PC-9 (cell line): ENCODE data around the gene GRAP2. TPM values are rescaled to one million over a fixed set of nuclear protein-coding genes. Genes with fewer than 3 reads are reported as not detected.

ENCODE experiments used
- BruUV-seq: library from RNA; stranded (reverse); fragments of 400-500 nt; replicated peaks from 2 replicates; lab custom pipeline; 2021; lab: Mats Ljungman, UMichigan
- CTCF ChIA-PET: fragments of 300-600 bp; sonication (Branson Sonifier 250); formaldehyde crosslinking; loops from one replicate; lab custom pipeline; 2022; ENCODE audit warnings: antibody characterized with exemption; lab: Charles Lee
- POLR2A ChIA-PET: fragments of 300-600 bp; sonication (Branson Sonifier 250); formaldehyde crosslinking; loops from one replicate; lab custom pipeline; 2022; ENCODE audit warnings: antibody characterized with exemption; ENCODE audit not compliant: unreplicated experiment; lab: Charles Lee
- DNase-seq, 2 experiments: peaks; one replicate each; pipeline versions ENCODE4 v3.0.0 to v3.0.0-alpha.2; 2015 to 2022; ENCODE audit warnings: mixed read lengths in 1 of 2
- H2AFZ ChIP-seq: fragments of 200-600 bp; sonication (generic); 2 replicates; pipeline ENCODE4 v1.8.1; 2017; ENCODE audit warnings: antibody characterized with exemption
- H3F3A ChIP-seq: fragments of 200-600 bp; sonication (generic); 2 replicates; pipeline ENCODE4 v1.8.1; 2017; ENCODE audit warnings: antibody characterized with exemption, mild to moderate bottlenecking, low read depth; ENCODE audit not compliant: insufficient read depth
- H3K27ac ChIP-seq: fragments of 200-600 bp; sonication (generic); 2 replicates; pipeline ENCODE4 v1.6.1; 2016; ENCODE audit warnings: mixed run types
- H3K27me3 ChIP-seq: fragments of 200-600 bp; sonication (generic); 2 replicates; pipeline ENCODE4 v1.6.1; 2016; ENCODE audit warnings: low read depth, mixed run types; ENCODE audit not compliant: insufficient read depth
- H3K36me3 ChIP-seq: fragments of 200-600 bp; sonication (generic); 2 replicates; pipeline ENCODE4 v1.6.1; 2016; ENCODE audit warnings: low read depth, mixed run types
- H3K4me1 ChIP-seq: fragments of 200-600 bp; sonication (generic); replicated peaks from 2 replicates; pipeline ENCODE4 v1.6.1; 2016; ENCODE audit warnings: mixed run types; ENCODE audit not compliant: insufficient read depth
- H3K4me2 ChIP-seq: fragments of 200-600 bp; sonication (generic); 2 replicates; pipeline ENCODE4 v1.6.1; 2017; ENCODE audit warnings: mixed run types
- H3K4me3 ChIP-seq: fragments of 200-600 bp; sonication (generic); 2 replicates; pipeline ENCODE4 v1.6.1; 2016; ENCODE audit warnings: mixed run types
- H3K79me2 ChIP-seq: fragments of 200-600 bp; sonication (generic); 2 replicates; pipeline ENCODE4 v1.6.1; 2017; ENCODE audit warnings: low read depth, mixed run types
- H3K9me2 ChIP-seq: fragments of 200-600 bp; sonication (generic); 2 replicates; pipeline ENCODE4 v1.8.1; 2017; ENCODE audit warnings: mild to moderate bottlenecking; ENCODE audit not compliant: insufficient read depth
- H3K9me3 ChIP-seq: fragments of 200-600 bp; sonication (generic); 2 replicates; pipeline ENCODE4 v1.8.1; 2016; ENCODE audit warnings: low read depth; ENCODE audit not compliant: insufficient read depth
- H4K20me1 ChIP-seq: fragments of 200-600 bp; sonication (generic); 2 replicates; pipeline ENCODE4 v1.8.1; 2017; ENCODE audit not compliant: insufficient read depth
- EZH2 ChIP-seq: fragments of 200-600 bp; sonication (generic); IDR thresholded peaks from 2 replicates; pipeline ENCODE4 v1.8.0; 2017; ENCODE audit warnings: antibody characterized with exemption, low read depth
- intact Hi-C: fragments of 100-400 bp; cut with micrococcal nuclease; formaldehyde crosslinking; loops from one replicate; pipeline ENCODE4 v1.10.0; 2022; ENCODE audit not compliant: unreplicated experiment
- total RNA-seq: library from RNA; stranded (reverse); gene quantifications from 2 replicates; pipeline ENCODE4 v1.2.3, GENCODE V29; 2021
- TF ChIP-seq, protein P1 (sequence below): fragments of 200-600 bp; sonication (generic); conservative IDR thresholded peaks from 2 replicates; pipeline ENCODE4 v1.6.1; 2017; ENCODE audit warnings: mixed run types, antibody characterized with exemption, mild to moderate bottlenecking, moderate library complexity

GRAP2 gene
- total RNA-seq, 1 experiment from 2014 or later = not detected

DNA sequence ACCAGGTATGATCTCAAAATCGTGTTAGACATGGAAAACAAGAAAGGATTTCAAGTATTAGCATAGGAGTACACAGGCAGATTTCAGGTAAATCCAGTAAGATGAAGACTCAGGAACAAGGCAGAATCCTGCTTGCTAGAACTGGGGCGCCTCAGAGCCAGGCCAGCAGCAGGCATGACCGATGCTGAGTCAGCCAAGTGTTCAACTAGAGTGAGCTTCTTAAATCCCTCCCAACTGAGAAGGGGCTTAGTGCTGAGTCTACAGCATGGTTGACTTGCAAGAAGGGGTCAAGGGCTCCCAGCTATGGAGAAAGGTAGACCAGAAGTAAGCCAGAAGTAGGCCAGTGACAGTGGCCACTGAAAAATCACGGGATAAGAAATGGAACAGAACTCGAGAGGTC, 12.4 kb downstream of the GRAP2 start:
- intact Hi-C loops = no loop called here
- TF ChIP-seq, protein P1, sequence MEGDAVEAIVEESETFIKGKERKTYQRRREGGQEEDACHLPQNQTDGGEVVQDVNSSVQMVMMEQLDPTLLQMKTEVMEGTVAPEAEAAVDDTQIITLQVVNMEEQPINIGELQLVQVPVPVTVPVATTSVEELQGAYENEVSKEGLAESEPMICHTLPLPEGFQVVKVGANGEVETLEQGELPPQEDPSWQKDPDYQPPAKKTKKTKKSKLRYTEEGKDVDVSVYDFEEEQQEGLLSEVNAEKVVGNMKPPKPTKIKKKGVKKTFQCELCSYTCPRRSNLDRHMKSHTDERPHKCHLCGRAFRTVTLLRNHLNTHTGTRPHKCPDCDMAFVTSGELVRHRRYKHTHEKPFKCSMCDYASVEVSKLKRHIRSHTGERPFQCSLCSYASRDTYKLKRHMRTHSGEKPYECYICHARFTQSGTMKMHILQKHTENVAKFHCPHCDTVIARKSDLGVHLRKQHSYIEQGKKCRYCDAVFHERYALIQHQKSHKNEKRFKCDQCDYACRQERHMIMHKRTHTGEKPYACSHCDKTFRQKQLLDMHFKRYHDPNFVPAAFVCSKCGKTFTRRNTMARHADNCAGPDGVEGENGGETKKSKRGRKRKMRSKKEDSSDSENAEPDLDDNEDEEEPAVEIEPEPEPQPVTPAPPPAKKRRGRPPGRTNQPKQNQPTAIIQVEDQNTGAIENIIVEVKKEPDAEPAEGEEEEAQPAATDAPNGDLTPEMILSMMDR = no peak
- TF ChIP-seq EZH2 = no peak
- Histone ChIP-seq H3K36me3 (no peaks in the 10 kb centered on the region), H3K4me3 (no peak overlapping the region), H4K20me1 (no peaks in the 10 kb centered on the region), H3K4me1 (no peaks in the 10 kb centered on the region), H3K9me2 (no peaks in the 10 kb centered on the region), H2AFZ (no peak overlapping the region), H3K9me3 (no peaks in the 10 kb centered on the region), H3K27me3 (peaks cover 90% of the 10 kb centered on the region), H3F3A (no peaks in the 10 kb centered on the region), H3K79me2 (no peaks in the 10 kb centered on the region), H3K4me2 (no peak overlapping the region), H3K27ac (no peak overlapping the region)
- BruUV-seq = no TSS peak
- ChIA-PET POLR2A (no interaction called here), CTCF (interaction anchor here (0.6 kb wide), 1 partner anchor 30 kb away, joined by 3 read pairs; no protein-coding TSS in a partner anchor)
- DNase-seq = no peak

DNA sequence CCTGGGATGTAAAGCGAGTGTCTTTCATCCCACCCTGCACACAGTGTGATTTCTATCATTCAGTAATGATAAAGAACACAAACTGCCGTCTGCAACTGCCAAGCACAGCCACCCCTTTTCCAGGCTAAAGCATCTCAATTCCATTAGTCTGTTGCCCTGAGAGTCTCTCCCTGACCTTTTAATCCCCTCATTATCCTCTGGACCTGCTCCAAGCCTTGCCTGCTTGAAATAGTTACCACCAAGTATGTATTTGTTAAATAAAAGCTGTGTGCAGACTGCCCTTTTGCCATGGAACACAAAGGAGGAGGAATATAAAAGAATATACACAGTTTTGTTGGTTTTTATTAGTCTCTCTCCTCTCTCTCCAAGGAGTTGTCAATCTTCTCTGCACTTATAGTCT, 13.0 kb downstream of the GRAP2 start:
- Histone ChIP-seq H3K27ac (no peak overlapping the region), H3K9me2 (no peaks in the 10 kb centered on the region), H2AFZ (no peak overlapping the region), H4K20me1 (no peaks in the 10 kb centered on the region), H3K4me1 (no peaks in the 10 kb centered on the region), H3K9me3 (no peaks in the 10 kb centered on the region), H3F3A (no peaks in the 10 kb centered on the region), H3K4me3 (no peak overlapping the region), H3K27me3 (peaks cover 84% of the 10 kb centered on the region), H3K4me2 (no peak overlapping the region), H3K79me2 (no peaks in the 10 kb centered on the region), H3K36me3 (no peaks in the 10 kb centered on the region)
- ChIA-PET POLR2A (no interaction called here), CTCF (no interaction called here)
- BruUV-seq = no TSS peak
- DNase-seq = no peak
- intact Hi-C loops = no loop called here
- TF ChIP-seq, protein P1 = no peak
- no peak for TF ChIP-seq EZH2

DNA sequence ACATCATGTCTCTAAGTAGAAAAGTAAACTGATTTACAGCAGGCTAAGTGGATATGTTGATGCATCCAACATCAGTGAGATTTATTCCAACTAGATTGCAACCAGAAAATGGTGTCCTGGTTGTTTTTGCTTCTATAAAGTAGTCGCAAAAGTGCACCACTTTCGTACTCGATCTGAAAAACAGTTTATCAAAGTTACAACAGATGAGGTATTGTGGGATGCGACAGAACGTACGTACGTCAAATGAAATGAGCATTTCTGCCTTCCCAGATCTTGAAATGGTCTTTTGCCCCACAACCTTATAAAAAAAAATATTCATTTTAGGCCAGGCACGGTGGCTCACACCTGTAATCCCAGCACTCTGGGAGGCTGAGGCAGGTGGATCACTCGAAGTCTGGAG, 13.7 kb downstream of the GRAP2 start:
- Histone ChIP-seq H3K36me3 (no peaks in the 10 kb centered on the region), H2AFZ (no peak overlapping the region), H3K4me3 (no peak overlapping the region), H3K27me3 (peaks cover 83% of the 10 kb centered on the region), H3K4me1 (no peaks in the 10 kb centered on the region), H3K79me2 (no peaks in the 10 kb centered on the region), H3K27ac (no peak overlapping the region), H3K9me3 (no peaks in the 10 kb centered on the region), H3K4me2 (no peak overlapping the region), H3K9me2 (no peaks in the 10 kb centered on the region), H4K20me1 (no peaks in the 10 kb centered on the region), H3F3A (no peaks in the 10 kb centered on the region)
- intact Hi-C loops = no loop called here
- no peak for TF ChIP-seq EZH2
- TF ChIP-seq, protein P1 = no peak
- no TSS peak for BruUV-seq
- no peak for DNase-seq
- CTCF ChIA-PET = no interaction called here
- POLR2A ChIA-PET = no interaction called here
